Mucosa of rectum (tissue), 2 donors: Measurements from ENCODE around the gene TBC1D16.

ENCODE experiments used
- H3K27ac ChIP-seq, 2 donors: one replicate each; pipeline ENCODE4 v1.7.0; 2013; ENCODE audit warnings: inconsistent platforms in 2 of 2, low read depth in 2 of 2, low read length in 2 of 2
- H3K27me3 ChIP-seq, 2 donors: one replicate each; pipeline ENCODE4 v1.7.0; 2013; ENCODE audit warnings: low read length in 2 of 2; ENCODE audit not compliant: control insufficient read depth in 2 of 2, insufficient read depth in 2 of 2
- H3K36me3 ChIP-seq, 2 donors: one replicate each; pipeline ENCODE4 v1.7.0; 2013; ENCODE audit warnings: low read length in 2 of 2; ENCODE audit not compliant: control insufficient read depth in 2 of 2, insufficient read depth in 2 of 2
- H3K4me1 ChIP-seq, 2 donors: one replicate each; pipeline ENCODE4 v1.7.0; 2013; ENCODE audit warnings: low read length in 2 of 2, mild to moderate bottlenecking in 1 of 2; ENCODE audit not compliant: control insufficient read depth in 2 of 2, insufficient read depth in 2 of 2
- H3K4me3 ChIP-seq, 2 donors: one replicate each; pipeline ENCODE4 v1.7.0; 2013; ENCODE audit warnings: low read length in 2 of 2
- H3K9ac ChIP-seq, 2 donors: one replicate each; pipeline ENCODE4 v1.7.0; 2013; ENCODE audit warnings: low read length in 2 of 2, low read depth in 1 of 2, mild to moderate bottlenecking in 1 of 2
- H3K9me3 ChIP-seq, 2 donors: one replicate each; pipeline ENCODE4 v1.7.0; 2013; ENCODE audit warnings: low read length in 2 of 2; ENCODE audit not compliant: control insufficient read depth in 2 of 2
- donor health status: healthy.
- donor health status: Normal muscosa, but diverticular disease.

TBC1D16 gene

DNA sequence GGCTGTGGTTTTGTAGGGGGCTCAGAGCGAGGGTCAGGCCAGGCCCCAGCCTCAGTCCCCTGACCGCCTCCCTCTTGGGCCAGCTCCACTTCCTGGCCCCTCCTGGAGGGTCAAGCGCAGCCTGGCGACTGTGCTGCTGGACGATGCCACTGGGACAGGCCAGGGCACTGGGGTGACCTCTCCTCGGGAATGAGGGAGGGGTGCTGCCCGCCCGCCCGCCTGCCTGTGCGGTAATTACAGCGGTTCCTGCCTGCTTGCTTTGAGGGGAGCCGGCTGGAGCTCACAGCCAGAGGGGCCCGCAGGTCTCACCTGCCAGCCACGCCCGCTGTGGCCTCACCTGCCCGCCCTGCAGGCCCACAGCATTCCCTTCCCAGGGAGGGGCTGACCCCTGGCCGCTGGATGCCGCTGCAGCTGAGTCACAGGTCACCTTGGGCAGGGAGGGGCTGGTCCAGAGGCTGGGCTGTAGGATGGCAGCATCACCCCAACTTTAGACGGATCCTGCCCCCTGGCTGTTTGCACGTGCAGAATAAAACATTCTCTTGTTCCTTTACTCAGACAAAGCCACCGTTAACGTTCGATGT is 119.7 kb downstream of the TBC1D16 start:
- Histone ChIP-seq H3K4me3 (no peak overlapping the region), H3K9ac (peak overlapping the region in 1 of 2 donors; percentile 2), H3K27me3 (no peaks in the 10 kb centered on the region), H3K4me1 (peaks cover 31 to 36% of the 10 kb centered on the region in 2 donors), H3K27ac (peak overlapping the region in 1 of 2 donors; percentile 4), H3K9me3 (no peaks in the 10 kb centered on the region), H3K36me3 (no peaks in the 10 kb centered on the region)

DNA sequence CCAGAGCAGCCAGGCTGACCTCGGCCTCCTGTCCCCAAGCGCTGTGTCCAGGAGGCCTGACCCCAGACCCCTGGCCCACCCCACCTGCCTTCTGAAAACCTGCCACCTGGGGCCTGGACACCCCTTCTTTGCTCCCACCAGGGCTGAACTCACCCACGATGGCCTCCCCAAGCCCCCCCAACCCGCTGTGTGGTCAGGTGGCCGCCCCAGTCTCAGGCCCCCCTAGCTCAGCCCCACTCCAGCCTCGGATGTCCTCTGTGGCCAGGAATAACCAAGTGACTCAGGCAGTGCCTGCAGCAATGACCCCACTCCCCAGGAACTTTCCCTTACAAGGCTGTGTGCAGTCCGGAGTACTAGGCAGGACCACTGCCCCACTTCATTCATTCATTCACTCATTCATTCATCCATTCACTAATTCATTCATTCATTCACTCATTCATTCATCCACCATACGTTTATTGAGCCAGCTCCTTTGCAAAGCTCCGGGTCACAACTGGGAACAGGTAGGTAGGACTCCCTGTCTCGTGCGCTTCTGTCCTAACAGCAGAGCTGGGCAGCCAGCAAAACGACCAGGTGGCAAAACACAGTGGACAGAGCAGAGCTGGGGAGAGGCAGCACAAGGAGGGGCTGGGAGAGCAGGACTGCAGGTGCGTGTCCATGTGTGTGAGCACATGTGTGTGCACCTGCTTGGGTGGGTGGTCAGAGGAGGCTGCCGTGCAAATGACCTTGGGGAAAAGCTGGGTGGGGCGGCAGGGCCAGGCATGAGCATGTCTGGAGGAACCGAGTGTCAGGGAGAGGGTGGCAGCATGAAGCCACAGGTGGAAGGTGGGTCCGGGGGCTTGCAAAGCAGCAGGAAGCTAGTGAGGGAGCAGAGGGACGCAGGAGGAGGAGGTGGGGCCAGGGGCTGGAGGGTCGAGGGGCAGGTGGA is 120.6 kb downstream of the TBC1D16 start:
- Histone ChIP-seq H3K36me3 (no peaks in the 10 kb centered on the region), H3K27ac (no peak overlapping the region), H3K4me3 (no peak overlapping the region), H3K27me3 (no peaks in the 10 kb centered on the region), H3K9ac (no peak overlapping the region), H3K4me1 (peaks cover 29 to 32% of the 10 kb centered on the region in 2 donors), H3K9me3 (no peaks in the 10 kb centered on the region)

DNA sequence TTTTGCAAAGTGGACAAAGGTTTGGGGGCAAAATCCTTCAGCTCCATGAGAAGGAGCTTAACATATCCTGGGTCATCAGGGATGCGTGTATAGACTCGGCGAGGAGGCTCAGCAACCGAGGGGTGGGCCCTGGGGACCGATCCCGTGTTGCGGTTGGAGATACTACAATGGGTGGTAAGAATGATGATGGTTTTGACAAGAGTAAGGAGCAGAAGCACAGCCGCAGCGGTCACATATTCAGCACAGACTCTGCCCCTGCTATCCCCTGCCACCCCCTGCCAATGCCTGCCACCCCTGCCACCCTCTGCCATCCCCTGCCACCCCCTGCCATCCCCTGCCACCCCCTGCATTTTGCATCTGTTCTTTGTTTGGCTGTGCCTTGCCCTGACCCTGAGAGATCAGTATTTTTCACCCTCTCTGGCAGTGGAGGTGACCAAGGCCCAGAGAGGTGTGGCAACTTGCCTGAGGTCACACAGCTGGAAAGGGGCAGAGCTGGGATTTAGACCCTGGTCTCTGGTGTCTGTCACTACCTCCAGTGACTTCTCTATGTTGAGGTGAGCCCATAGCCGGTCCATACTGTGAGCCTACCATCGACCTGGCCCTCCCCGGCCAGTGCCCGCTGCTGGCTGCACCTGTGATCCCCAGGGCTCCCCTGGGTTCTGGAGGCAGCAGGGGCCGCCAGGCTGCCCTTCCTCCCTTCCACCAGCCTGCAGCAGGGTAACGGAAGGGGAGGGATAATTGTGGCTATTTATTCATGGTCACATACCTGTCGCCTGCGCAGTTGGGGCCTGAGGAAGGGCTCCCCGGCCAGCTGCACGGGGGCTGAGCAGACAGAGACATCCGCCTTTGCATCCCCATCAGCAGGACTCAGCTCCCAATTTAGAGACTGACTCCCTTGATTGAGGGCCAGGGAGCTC is 121.5 kb downstream of the TBC1D16 start:
- Histone ChIP-seq H3K4me3 (no peak overlapping the region), H3K4me1 (peaks cover 21 to 24% of the 10 kb centered on the region in 2 donors), H3K9me3 (no peaks in the 10 kb centered on the region), H3K36me3 (no peaks in the 10 kb centered on the region), H3K9ac (no peak overlapping the region), H3K27me3 (no peaks in the 10 kb centered on the region), H3K27ac (no peak overlapping the region)

DNA sequence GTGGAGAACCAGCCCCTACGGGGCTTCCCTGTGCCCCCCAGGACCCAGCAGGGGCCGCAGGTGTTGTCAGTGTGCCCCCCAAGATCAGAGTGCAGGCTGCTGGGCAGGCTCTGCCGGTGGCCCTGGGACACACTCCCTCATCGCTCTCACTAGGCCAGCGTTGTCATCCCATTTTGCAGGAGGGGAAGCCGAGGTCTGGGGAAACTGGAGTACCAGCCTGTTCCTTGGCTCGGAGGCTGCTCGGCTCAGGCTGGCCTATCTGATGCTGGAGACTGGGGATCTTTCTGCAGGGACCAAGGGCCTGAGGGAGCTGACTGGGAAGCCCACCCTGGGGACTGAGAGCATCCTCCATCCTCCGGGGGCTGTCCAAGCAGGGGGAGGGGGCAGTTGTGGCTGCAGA is 122.2 kb downstream of the TBC1D16 start:
- H3K9ac ChIP-seq, result no peak overlapping the region
- H3K4me3 ChIP-seq, result no peak overlapping the region
- H3K36me3 ChIP-seq, result no peaks in the 10 kb centered on the region
- H3K4me1 ChIP-seq, result peaks cover 15 to 17% of the 10 kb centered on the region in 2 donors
- no peak overlapping the region for H3K27ac ChIP-seq
- H3K27me3 ChIP-seq, result no peaks in the 10 kb centered on the region
- H3K9me3 ChIP-seq, result no peaks in the 10 kb centered on the region

DNA sequence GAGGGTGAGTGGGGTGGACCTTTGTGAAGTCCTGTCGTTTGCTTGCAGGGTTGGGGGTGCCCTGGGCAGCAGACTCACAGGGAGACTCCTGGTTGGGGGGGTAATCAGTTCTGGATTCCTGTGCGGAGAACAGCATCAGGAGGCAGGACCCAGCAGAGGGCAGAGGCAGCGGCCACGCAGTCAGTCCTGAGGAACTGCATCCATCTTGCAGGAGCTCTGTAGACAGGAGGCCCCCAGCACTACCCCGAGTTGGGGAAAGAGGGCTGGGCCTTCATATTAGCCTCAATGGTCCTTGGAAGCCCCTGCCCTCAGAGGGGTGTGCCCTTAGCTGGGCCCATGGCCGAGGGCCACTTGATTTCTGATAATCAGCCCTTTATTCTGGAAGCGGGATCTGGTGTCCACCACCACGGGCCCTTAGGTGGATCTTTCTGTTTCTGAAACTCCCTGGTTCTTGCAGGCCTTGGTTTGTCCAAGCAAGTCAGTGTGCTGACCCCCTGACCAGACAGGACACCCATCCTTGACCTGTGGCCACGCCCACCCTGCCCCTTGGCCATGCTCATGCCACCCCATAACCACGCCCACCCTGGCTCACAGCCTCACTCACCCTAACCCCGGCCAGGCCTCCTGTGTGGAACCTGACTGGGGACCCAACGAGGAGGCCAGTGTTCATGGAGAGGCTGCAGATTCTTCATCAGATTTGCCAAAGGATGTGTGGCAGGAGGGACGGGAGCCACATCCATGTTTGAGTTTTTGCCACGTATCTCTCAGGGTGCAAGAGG is 122.9 kb downstream of the TBC1D16 start:
- Histone ChIP-seq H3K4me3 (no peak overlapping the region), H3K9ac (no peak overlapping the region), H3K27me3 (no peaks in the 10 kb centered on the region), H3K36me3 (no peaks in the 10 kb centered on the region), H3K27ac (no peak overlapping the region), H3K9me3 (no peaks in the 10 kb centered on the region), H3K4me1 (peaks cover 13 to 21% of the 10 kb centered on the region in 2 donors)

DNA sequence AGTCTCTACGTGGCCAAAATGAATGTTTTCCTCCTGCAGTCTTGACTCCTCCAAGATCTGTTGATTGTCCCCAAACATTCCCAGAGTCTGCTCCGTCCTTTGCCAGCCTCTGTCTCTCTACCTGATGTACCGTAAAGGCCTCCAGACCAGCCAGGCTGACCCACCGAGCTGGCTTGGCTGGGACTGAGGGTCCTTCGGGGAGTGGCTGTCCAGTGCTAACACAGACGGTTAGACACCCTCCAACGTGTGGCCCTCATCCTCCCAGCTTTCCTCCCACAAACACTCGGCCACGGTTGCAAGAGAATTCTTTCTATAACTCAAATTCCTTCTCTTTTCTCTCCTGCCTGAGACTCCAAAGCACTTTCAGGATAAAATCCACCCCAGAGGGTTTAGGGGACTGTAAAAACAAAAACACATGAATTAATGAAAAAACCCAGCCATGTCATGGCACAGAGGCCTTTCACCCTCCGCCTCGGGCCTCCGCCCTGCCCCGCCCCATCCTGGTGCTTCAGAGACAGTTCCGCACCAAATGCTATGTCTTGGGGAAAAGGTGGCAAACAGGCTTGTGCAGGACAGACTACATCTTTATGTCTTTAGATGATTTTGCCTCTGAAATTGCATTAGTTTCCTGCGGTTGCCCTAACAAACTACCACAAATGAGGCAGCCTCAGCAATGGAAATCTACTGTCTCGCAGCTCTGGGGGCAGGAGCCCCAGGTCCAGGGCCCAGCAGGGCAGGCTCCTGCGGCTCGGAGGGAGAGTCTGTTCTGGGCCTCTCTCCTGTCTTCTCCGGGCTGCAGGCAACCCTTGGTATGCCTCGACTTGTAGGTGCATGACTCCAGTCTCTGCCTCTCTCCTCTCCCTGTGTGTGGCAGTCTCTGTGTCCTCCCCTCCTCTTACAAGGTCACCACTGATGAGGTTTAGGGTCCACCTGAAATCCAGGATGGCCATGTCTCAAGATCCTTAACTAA is 124.0 kb downstream of the TBC1D16 start:
- Histone ChIP-seq H3K4me1 (peaks cover 13 to 22% of the 10 kb centered on the region in 2 donors), H3K9ac (no peak overlapping the region), H3K27ac (no peak overlapping the region), H3K4me3 (no peak overlapping the region), H3K27me3 (no peaks in the 10 kb centered on the region), H3K9me3 (no peaks in the 10 kb centered on the region), H3K36me3 (no peaks in the 10 kb centered on the region)

DNA sequence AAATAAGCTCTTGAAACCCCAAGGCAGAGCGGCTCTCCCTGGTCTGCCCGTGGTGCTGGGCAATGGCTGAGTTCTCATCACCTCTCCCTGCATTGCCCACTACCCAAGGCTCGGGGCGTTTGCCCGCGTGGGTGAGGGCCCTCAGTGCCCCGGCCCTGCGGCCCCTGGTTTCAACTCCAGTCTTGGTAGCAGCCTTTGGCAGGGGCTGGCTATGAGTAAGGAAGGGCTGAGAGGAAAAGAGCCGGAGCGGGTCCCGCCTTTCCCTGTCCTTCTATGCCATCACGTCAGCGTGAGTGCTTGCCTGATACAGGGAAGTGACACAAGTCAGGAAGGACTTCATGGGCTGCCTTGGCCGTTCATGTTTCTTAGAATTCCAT is 124.7 kb downstream of the TBC1D16 start:
- Histone ChIP-seq H3K9ac (no peak overlapping the region), H3K27me3 (no peaks in the 10 kb centered on the region), H3K4me1 (peaks cover 11 to 18% of the 10 kb centered on the region in 2 donors), H3K4me3 (no peak overlapping the region), H3K9me3 (no peaks in the 10 kb centered on the region), H3K27ac (no peak overlapping the region), H3K36me3 (no peaks in the 10 kb centered on the region)

DNA sequence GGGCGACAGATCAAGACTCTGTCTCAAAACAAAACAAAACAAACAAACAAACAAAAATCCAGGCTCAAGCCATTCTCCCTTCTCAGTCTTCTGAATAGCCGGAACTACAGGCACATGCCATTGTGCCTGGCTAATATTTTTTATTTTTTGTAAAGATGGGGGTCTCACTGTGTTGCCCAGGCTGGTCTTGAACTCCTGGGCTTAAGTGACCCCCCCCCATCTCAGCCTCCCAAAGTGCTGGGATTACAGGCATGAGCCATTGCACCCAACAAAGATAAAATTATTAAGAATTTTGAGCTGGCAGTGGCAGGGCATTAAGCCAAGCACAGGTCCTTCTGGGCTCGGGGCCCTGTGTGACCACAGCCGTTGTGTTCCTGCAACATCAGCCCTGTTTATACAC is 126.6 kb downstream of the TBC1D16 start:
- Histone ChIP-seq H3K36me3 (no peaks in the 10 kb centered on the region), H3K27me3 (no peaks in the 10 kb centered on the region), H3K9ac (no peak overlapping the region)

DNA sequence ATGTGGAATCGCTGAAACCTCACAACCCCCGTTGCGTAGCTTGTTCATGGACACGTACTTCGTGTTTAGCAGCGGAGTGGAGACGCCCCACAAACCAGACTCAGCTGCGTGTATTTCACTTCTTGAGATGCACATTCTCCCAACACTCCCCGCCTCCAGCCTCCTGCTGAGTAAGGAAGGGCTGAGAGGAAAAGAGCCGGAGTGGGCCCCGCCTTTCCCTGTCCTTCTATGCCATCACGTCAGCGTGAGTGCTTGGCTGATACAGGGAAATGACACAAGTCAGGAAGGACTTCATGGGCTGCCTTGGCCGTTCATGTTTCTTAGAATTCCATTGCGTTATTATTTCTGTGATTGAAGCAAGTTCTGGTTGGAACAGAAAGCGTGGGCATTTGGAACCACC is 127.8 kb downstream of the TBC1D16 start:
- no peak overlapping the region for H3K4me3 ChIP-seq
- no peak overlapping the region for H3K9ac ChIP-seq
- H3K27me3 ChIP-seq, result no peaks in the 10 kb centered on the region
- H3K27ac ChIP-seq, result no peak overlapping the region
- peaks cover 4 to 10% of the 10 kb centered on the region in 2 donors for H3K4me1 ChIP-seq
- H3K36me3 ChIP-seq, result no peaks in the 10 kb centered on the region
- H3K9me3 ChIP-seq, result no peaks in the 10 kb centered on the region

More for the DNA sequence above, 126.6 kb downstream of the TBC1D16 start:
- no peaks in the 10 kb centered on the region for H3K9me3 ChIP-seq
- peaks cover 4 to 10% of the 10 kb centered on the region in 2 donors for H3K4me1 ChIP-seq
- no peak overlapping the region for H3K27ac ChIP-seq
- no peak overlapping the region for H3K4me3 ChIP-seq
